D341Med (cell line): Measurements from ENCODE around the gene CPSF4.
"Not testable (repeated sequence)": the region's sequence is repeated elsewhere in the genome, so short reads cannot be mapped to it uniquely, and the experiment has no call there.

ENCODE experiments used
- DNase-seq: peaks from one replicate; pipeline ENCODE4 v3.0.0; 2012; ENCODE audit warnings: low spot score

The CPSF4 gene

DNA sequence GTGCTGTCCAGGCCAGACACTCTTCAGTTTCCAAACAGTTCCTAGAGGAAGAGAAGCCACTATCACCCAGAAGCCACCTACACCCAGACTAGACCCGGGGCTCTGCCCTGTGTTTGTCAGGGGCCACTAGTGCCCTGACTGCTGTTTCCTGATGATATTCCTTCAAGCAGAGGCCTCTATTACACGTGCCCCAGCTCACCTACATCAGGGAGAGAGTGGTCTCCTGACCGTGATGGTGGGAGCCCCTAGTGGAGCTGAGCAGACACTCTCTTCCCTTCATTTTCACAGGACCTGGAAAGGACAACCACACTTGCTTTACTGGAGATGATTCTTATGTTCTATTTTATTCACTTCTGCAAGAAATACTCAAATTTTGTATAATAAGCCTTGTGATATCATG lies 52.1 kb downstream of the CPSF4 start:
- DNase-seq: peak; percentile 5

DNA sequence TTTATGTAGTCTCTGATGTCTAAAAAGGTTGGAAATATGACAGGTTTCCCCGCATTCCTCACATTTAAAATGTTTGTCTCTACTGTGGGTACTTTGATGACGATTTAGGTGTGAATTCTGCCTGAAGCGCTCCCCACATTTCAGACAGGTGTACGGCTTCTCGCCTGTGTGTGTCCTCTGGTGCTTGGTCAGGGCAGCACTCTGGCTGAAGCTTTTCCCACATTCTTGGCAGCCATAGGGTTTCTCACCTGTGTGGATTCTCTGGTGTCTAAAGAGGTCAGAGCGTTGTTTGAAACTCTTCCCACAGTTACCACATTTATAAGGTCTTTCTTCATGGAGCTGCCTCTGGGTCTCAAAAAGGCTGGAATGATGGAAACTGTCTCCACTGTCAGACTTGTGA lies 55.1 kb downstream of the CPSF4 start:
- DNase-seq: peak; percentile 5

DNA sequence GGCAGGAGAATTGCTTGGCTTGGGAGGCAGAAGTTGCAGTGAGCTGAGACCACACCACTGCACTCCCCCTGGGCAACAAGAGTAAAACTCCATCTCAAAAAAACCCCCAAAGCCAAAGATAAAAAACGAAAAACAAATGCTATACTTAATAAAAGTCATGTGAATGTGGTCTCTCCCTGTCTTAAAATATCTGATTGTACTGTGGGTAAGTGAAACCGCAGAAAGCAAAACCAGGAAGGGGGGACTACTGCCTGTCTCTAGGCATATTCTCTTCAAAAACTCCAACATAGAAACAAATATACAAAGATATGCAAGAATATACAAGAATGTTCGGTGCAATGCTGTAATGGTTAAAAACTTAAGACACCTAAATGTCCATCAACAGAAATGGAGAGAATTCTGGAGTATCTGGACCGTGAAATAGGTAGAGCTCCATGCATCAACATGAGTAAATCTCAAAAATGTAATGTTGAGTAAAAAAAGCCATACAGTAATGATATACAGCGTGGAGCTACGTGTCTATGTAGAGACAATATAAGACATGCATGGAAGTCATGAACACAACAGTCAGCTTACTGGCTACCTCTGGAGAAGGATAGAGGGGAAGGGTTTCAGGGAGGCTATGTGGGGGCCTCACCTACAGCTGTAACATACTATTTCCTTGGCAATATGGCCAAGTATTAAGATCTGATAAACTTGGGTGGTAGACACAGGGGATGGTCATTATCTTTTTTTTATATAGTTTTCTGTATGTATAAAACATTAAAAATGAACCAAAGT lies 59.2 kb downstream of the CPSF4 start:
- no peak for DNase-seq

DNA sequence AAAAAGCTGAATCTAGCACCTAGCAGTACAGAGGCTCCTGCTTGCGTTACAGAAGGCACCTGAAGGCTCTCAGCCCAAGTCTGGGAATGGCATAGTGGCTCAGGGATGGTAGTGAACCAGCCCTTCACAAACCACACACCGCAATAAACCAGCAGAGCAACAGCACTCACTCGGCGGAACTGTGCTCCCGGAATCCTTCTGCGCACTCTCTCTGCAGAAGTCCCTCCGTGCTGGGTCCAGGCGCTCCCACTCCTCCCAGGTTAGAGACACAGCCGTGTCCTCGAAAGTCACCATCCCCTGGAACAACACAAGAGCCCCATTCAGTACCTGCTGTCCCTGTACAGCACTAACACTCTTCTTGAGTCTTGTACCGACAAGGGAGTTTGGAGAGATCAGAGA lies 59.8 kb downstream of the CPSF4 start:
- DNase-seq: no peak

DNA sequence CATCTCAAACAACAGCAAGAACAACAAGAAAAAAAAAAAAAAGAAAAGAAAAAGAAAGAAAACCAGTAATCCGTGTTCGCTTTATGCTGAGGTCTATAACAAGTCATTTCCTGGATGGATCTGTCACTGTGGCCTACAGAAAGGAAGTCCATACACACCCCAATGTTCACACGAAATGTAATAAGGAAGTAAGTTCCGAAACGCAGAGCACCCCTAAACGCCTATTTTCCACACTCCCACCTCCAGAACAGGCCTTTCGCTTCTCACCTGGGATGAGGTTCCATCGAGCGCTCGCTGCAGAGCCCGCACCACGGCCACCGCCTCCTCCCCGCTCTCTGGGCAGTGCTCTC lies 60.6 kb downstream of the CPSF4 start:
- DNase-seq: no peak

DNA sequence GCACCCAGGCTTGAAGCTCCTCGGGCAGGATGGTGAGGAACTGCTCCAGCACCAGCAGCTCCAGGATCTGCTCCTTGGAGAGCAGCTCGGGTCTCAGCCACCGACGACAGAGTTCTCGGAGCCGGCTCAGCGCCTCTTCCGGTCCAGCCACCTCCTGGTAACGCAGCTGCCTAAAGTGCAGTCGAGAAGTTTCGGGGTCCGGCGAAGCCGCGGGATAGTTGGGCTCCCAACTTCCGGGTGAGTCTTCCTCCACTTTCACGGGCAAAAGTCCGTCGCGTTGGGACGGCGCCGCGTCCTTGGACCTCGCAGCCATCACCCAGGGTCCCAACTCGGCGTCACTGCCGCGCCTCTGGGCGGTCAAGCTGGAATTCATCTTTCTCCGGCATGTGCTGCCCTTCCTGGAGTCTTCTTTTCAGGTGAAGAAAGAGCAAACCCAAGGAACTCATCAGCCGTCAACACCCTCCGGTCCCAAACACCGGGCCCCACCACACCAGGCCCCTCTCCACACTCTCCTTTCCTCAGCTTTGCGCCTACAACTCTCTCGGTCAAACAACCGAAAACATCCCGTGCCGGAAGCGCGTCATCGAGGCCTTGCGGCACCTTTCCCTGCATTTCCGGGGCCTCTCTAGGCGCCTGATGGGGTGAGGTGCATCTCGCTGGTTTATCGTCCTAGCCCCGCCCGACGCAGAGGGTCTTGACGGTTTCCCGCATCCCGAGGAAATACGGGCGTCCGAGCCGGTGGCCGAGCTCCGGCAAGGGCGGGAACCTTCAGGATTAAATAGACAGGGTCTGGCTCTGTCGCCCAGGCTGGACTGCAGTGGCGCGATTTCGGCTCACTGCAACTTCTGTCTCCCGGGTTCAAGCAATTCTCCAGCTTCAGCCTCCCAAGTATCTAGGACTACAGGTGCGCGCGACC lies 61.2 kb downstream of the CPSF4 start, which contains the start of gene ZNF394:
Gene ZNF394 (minus strand): TSS at position 561 of the 916 bp plus-strand sequence. CDS start 188 bp downstream, at position 373.
- DNase-seq: peak; percentile 91

DNA sequence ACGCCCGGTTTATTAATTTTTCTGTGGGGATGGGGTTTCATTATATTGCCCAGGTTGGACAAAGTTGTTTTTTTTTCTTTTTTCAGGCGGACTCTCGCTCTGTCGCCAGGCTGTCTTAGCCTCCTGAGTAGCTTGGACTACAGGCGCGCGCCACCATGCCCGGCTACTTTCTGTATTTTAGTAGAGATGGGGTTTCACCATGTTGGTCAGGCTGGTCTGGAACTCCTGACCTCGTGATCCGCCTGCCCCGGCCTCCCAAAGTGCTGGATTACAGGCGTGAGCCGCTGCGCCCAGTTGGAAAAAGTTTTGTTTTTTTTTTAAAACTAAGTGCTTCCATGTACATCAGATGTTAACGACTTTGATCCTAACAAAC lies 61.9 kb downstream of the CPSF4 start:
- DNase-seq: no peak

DNA sequence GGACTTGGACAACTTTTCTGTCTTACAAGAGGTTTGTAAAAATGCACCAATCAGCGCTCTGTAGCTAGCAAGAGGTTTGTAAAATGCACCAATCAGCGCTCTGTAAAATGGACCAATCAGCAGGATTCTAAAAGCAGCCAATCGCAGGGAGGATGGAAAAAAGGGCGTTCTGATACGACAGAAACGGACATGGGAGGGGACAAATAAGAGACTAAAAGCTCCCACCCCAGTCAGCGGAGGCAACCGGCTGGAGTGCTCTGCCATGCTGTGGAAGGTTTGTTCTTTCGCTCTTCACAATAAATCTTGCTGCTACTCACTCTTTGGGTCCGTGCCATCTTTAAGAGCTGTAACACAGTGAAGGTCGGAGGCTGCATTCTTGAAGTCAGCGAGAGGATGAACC lies 62.5 kb downstream of the CPSF4 start:
- not testable (repeated sequence) for DNase-seq

DNA sequence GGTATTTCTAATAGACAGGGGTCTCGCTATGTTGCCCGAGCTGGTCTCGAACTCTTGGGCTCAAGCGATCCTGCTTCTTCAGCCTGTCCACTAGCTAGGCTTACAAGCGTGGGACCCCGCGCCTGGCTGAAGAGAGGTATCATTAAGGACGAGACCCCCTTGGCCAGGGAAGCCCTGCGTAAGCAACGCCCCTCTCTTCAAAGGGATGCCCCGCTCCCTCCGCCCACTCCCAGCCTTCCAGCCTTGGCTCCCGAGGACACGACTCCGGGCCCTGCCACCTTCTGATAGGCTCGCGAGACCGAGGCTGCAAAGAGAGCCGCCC lies 65.5 kb downstream of the CPSF4 start:
- DNase-seq: peak; percentile 96

DNA sequence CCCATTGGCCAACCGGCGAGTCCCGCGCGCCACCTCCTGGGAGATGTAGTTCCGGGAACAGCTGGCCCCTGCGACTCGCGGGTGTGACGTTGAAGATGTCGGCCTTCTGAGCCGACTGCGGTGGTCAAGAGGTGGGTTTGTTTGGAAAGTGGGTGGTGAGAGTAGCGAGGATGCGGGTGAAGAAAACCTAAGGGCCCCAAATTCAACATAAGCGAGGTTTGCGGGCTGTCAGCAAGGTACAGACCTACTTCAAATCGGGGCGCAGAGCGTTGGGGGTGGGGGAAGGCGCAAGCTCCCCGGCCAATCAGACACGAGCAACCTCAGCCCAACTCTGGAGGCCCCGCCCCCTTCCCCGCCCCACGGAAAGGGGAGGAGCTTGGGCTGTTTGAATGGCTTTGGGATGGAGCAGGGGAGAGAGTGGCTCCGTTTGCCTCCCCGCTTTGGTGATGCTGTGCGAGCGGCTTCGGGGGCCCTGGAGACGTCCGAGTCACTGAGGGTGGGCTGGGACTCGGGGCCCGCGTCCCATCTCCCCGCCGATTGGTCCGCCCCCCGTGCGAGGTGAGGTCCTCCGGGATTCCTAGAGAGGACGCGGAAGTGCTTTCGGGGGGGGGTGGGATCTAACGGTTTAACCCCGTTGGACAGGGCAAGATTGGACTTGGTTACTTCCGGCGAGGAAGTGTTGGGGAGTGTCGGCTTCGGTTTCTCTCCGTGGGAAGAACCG lies 66.0 kb downstream of the CPSF4 start, which contains the start of gene ZKSCAN5:
Gene ZKSCAN5 (plus strand): TSS at position 60 of the 721 bp plus-strand sequence. CDS start 1,383 bp downstream, outside the sequence.
- DNase-seq: peak; percentile 93

DNA sequence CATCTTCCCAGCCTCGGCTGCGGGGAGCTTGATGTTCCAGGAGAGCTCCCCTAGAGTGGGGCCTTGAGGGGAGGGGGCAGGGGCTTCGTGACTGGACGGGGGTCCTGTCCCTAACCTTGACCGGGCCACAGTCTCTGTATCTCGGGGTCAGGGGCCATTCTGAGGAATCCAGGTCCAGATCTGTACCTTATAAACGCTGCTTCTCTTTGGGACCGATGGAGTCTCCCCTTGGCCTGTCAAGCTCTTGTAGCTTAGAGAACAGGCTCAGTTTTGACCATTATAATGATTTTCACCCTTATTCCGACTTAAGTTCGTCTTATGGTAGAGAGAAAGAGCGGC lies 66.5 kb downstream of the CPSF4 start:
- no peak for DNase-seq
